Measurements from ENCODE around the gene ZBED6.

DNA sequence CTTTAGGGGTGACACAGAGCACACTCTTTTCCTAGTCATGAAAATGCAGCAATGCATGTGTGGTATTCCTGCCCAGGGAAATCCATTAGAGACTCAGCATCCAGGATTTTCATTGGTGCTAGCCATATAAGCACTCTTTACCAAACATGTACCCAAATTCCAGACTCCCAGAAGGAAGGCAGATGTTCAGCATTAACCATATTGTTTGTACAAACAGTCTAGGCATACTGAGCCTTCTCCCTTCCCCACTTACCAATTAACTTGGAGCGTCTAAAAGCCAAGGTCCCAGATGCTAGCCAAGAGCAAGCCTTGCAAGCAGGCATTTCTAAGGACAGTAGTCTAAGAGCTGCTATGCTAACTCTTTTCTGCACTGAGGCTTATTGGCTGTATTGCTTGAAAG lies 27.9 kb downstream of the ZBED6 start:
- TF ChIP-seq, protein P1, sequence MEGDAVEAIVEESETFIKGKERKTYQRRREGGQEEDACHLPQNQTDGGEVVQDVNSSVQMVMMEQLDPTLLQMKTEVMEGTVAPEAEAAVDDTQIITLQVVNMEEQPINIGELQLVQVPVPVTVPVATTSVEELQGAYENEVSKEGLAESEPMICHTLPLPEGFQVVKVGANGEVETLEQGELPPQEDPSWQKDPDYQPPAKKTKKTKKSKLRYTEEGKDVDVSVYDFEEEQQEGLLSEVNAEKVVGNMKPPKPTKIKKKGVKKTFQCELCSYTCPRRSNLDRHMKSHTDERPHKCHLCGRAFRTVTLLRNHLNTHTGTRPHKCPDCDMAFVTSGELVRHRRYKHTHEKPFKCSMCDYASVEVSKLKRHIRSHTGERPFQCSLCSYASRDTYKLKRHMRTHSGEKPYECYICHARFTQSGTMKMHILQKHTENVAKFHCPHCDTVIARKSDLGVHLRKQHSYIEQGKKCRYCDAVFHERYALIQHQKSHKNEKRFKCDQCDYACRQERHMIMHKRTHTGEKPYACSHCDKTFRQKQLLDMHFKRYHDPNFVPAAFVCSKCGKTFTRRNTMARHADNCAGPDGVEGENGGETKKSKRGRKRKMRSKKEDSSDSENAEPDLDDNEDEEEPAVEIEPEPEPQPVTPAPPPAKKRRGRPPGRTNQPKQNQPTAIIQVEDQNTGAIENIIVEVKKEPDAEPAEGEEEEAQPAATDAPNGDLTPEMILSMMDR (IDR thresholded peaks at IDR 0.05), result no peak
- no peak for TF ChIP-seq EP300 (IDR thresholded peaks at IDR 0.05)

All from ovary (tissue), 3 donors.